Urinary bladder (tissue), 4 donors: Measurements from ENCODE around the gene LYZL1. TPM values are rescaled to one million over a fixed set of nuclear protein-coding genes. Genes with fewer than 3 reads are reported as not detected.
"Not testable (repeated sequence)": the region's sequence is repeated elsewhere in the genome, so short reads cannot be mapped to it uniquely, and the experiment has no call there.

Experiments
- DNase-seq: peaks from one replicate; pipeline ENCODE4 v3.0.0-alpha.2; 2015; ENCODE audit errors: extremely low spot score
- H3K27ac ChIP-seq: one replicate; pipeline ENCODE4 v1.5.1; 2013; ENCODE audit warnings: low read depth, mild to moderate bottlenecking, moderate library complexity
- H3K36me3 ChIP-seq: one replicate; pipeline ENCODE4 v1.6.1; 2013; ENCODE audit warnings: mild to moderate bottlenecking, moderate library complexity; ENCODE audit not compliant: insufficient read depth
- H3K4me1 ChIP-seq: one replicate; pipeline ENCODE4 v1.6.1; 2013; ENCODE audit warnings: mild to moderate bottlenecking, moderate library complexity; ENCODE audit not compliant: insufficient read depth
- H3K4me3 ChIP-seq: one replicate; pipeline ENCODE4 v1.5.1; 2013; ENCODE audit warnings: low read depth, low read length
- WGBS: extraction: QIAGEN DNeasy Blood & Tissue Kit; methylation state at CpG from one replicate; pipeline ENCODE4 v1.1.7; 2013; 5-methylcytosine and 5-hydroxymethylcytosine counted together
- polyA plus RNA-seq: library from polyadenylated mRNA; stranded (reverse); fragments of 200-250 nt; gene quantifications from one replicate; pipeline ENCODE4 v1.2.3, GENCODE V29; 2013
- total RNA-seq: library from RNA; depleted of rRNA; stranded (reverse); fragments of >200 nt; gene quantifications from one replicate; pipeline ENCODE4 v1.2.3, GENCODE V29; 2014
- donor health status: healthy with polysubstance abuse.
- donor health status: healthy.

The LYZL1 gene
- total and polyA plus RNA-seq, 2 donors, result not detected

- Histone ChIP-seq H3K27ac (no peak overlapping the region), H3K4me3 (no peak overlapping the region), H3K36me3 (no peaks in the 10 kb centered on the region), H3K4me1 (no peaks in the 10 kb centered on the region)
- WGBS, result 69% methylated on average over 2 of the region's 2 CpGs
- DNase-seq, result no peak
These were observed 17.0 kb upstream of the LYZL1 start for GRCh38 chr10:29271877-29272276.

GRCh38 chr10:29273478-29273877 lies 15.4 kb upstream of the LYZL1 start:
- H3K36me3 ChIP-seq, result no peaks in the 10 kb centered on the region
- no peak overlapping the region for H3K27ac ChIP-seq
- H3K4me3 ChIP-seq, result no peak overlapping the region
- H3K4me1 ChIP-seq, result no peaks in the 10 kb centered on the region
- no peak for DNase-seq
- 51% methylated on average over 5 of the region's 5 CpGs for WGBS

GRCh38 chr10:29276251-29276850 lies 12.5 kb upstream of the LYZL1 start:
- Histone ChIP-seq H3K27ac (no peak overlapping the region), H3K36me3 (no peaks in the 10 kb centered on the region), H3K4me3 (no peak overlapping the region), H3K4me1 (no peaks in the 10 kb centered on the region)
- DNase-seq, result peak; percentile 79
- 43% methylated on average over 6 of the region's 6 CpGs for WGBS

- DNase-seq, result no peak
- WGBS, result 92% methylated on average over 4 of the region's 4 CpGs
- Histone ChIP-seq H3K4me1 (no peaks in the 10 kb centered on the region), H3K4me3 (no peak overlapping the region), H3K36me3 (no peaks in the 10 kb centered on the region), H3K27ac (no peak overlapping the region)
These were observed 11.6 kb upstream of the LYZL1 start for GRCh38 chr10:29277296-29277695.

- DNase-seq, result no peak
- H3K27ac ChIP-seq, result no peak overlapping the region
- no peaks in the 10 kb centered on the region for H3K36me3 ChIP-seq
- no peaks in the 10 kb centered on the region for H3K4me1 ChIP-seq
- H3K4me3 ChIP-seq, result no peak overlapping the region
- 81% methylated on average over 12 of the region's 12 CpGs for WGBS
These were observed 8.9 kb upstream of the LYZL1 start for GRCh38 chr10:29279779-29280487.

- H3K27ac ChIP-seq, result no peak overlapping the region
- 83% methylated on average over 3 of the region's 3 CpGs for WGBS
- no peak for DNase-seq
These were observed 8.4 kb upstream of the LYZL1 start for GRCh38 chr10:29280488-29280840.

GRCh38 chr10:29285624-29286051 lies 3.2 kb upstream of the LYZL1 start:
- no peaks in the 10 kb centered on the region for H3K36me3 ChIP-seq
- no peaks in the 10 kb centered on the region for H3K4me1 ChIP-seq
- DNase-seq, result no peak
- H3K27ac ChIP-seq, result no peak overlapping the region
- WGBS, result 92% methylated on average over 4 of the region's 4 CpGs
- no peak overlapping the region for H3K4me3 ChIP-seq

More at GRCh38 chr10:29280488-29280840, 8.4 kb upstream of the LYZL1 start:
- H3K4me3 ChIP-seq, result no peak overlapping the region
- no peaks in the 10 kb centered on the region for H3K36me3 ChIP-seq
- no peaks in the 10 kb centered on the region for H3K4me1 ChIP-seq

GRCh38 chr10:29287635-29288034 lies 1.2 kb upstream of the LYZL1 start:
- no peak overlapping the region for H3K4me3 ChIP-seq
- DNase-seq, result no peak
- H3K36me3 ChIP-seq, result no peaks in the 10 kb centered on the region
- WGBS, result 93% methylated on average over 4 of the region's 4 CpGs
- no peak overlapping the region for H3K27ac ChIP-seq
- no peaks in the 10 kb centered on the region for H3K4me1 ChIP-seq

- DNase-seq, H3K4me3 ChIP-seq, H3K4me1 ChIP-seq, H3K27ac ChIP-seq, H3K36me3 ChIP-seq: not testable (repeated sequence)
- WGBS, result 74% methylated on average over 8 of the region's 10 CpGs
These were observed 2.7 kb downstream of the LYZL1 start for GRCh38 chr10:29291561-29291960.

GRCh38 chr10:29292406-29292805 lies 3.5 kb downstream of the LYZL1 start:
- not testable (repeated sequence) for H3K4me3 ChIP-seq, H3K4me1 ChIP-seq, DNase-seq, H3K27ac ChIP-seq, H3K36me3 ChIP-seq
- 90% methylated on average over 13 of the region's 13 CpGs for WGBS

GRCh38 chr10:29295813-29296212 lies 6.9 kb downstream of the LYZL1 start:
- Histone ChIP-seq H3K27ac (no peak overlapping the region), H3K4me3 (no peak overlapping the region), H3K4me1 (no peaks in the 10 kb centered on the region), H3K36me3 (no peaks in the 10 kb centered on the region)
- DNase-seq, result no peak
- 36% methylated on average over 2 of the region's 2 CpGs for WGBS

GRCh38 chr10:29297678-29298077 lies 8.8 kb downstream of the LYZL1 start:
- Histone ChIP-seq H3K4me3 (no peak overlapping the region), H3K36me3 (no peaks in the 10 kb centered on the region), H3K4me1 (no peaks in the 10 kb centered on the region), H3K27ac (no peak overlapping the region)
- 89% methylated on average over 1 of the region's 1 CpG for WGBS
- no peak for DNase-seq

GRCh38 chr10:29301359-29301910 lies 12.6 kb downstream of the LYZL1 start:
- no peaks in the 10 kb centered on the region for H3K36me3 ChIP-seq
- 94% methylated on average over 1 of the region's 1 CpG for whole genome bisulfite sequencing
- no peak overlapping the region for H3K4me3 ChIP-seq
- no peaks in the 10 kb centered on the region for H3K4me1 ChIP-seq
- H3K27ac ChIP-seq, result no peak overlapping the region
- DNase-seq, result no peak

- WGBS, result 97% methylated on average over 10 of the region's 10 CpGs
- Histone ChIP-seq H3K27ac (no peak overlapping the region), H3K4me3 (no peak overlapping the region), H3K36me3 (no peaks in the 10 kb centered on the region), H3K4me1 (no peaks in the 10 kb centered on the region)
- DNase-seq, result no peak
These were observed 13.6 kb downstream of the LYZL1 start for GRCh38 chr10:29302499-29302898.
